ENCODE data around the gene RNF113A. TPM values are rescaled to one million over a fixed set of nuclear protein-coding genes. Genes with fewer than 3 reads are reported as not detected.

The RNF113A gene
- 15.6 TPM for total RNA-seq

DNA sequence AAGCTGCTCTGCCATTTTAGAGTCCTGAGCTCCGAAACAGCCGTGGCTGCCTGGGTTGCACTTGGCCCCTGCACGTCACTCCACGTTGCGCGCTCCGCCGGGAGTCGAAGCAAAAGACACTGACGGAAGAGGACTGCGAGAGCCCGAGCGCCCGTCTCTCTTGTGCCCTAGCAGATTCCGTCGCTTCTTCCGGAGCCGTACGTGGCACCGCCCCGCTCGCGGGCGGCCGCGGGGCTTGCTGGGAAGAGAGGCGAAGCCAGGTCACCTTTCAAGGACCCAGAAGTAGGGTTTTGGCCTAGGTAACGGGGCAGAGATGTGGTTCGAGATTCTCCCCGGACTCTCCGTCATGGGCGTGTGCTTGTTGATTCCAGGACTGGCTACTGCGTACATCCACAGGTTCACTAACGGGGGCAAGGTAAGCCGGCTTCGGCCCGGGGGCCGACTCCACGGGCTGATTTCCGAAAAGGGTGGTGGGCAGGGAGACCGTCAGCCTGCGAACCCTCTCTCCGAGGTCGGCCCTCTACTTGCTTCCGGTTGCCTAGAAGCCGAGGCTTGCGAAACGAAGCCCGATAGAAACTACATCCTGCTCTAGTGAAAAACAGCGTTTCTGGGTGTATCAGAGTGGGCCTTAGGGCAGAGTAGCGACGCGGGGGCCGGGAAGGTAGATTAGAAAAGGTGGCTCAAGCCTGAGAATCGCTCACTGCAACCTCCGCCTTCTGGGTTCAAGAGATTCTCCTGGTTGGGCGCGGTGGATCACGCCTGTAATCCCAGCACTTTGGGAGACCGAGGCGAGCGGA lies at the start of gene RNF113A, which contains the start of gene NDUFA1:
TSS of gene RNF113A (minus strand) at position 135 of the 797 bp plus-strand sequence. CDS start at position 15, 120 bp downstream.
TSS of gene NDUFA1 (plus strand) at position 234 of the 797 bp plus-strand sequence. CDS start at position 314, 80 bp downstream.

DNA sequence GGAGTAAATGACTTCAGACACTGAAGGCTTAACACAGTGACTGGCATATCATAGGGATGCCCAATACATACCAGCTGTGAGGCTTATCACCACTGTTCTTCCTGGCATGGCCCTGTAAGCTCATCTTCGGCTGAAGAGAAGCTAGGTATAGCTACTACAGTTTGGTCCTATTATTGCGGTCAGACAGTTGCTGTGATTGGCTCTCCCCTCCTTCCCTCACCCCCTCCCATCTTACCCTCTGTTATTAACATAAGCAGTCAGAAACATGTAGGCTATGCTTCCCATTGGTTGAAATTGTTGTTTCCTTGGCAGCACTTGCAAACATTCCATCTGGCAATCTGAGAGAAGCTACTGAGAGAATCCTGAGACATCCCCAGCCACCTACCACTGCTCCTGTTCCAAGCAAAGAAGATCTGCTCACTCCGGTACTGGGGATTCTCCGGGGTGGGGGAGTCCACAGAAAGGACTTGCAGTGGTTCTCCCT lies 24.4 kb upstream of the RNF113A start, which contains the start of gene AKAP14:
TSS of gene AKAP14 (plus strand) at position 51 of the 484 bp plus-strand sequence. CDS start 7,331 bp downstream, outside the sequence.

GRCh38 chrX:119852382-119853353 lies 18.9 kb downstream of the RNF113A start, which contains the start of gene UPF3B:
Gene UPF3B (minus strand): TSS chrX:119852963. CDS start chrX:119852928, 35 bp downstream.

Other genes with a start within 250 kb of the RNF113A start
- gene SEPTIN6, start 178.6 kb downstream of the RNF113A start, total RNA-seq, result 53.4 TPM
- gene SOWAHD, start 113.1 kb downstream of the RNF113A start, total RNA-seq, result 0.49 TPM
- gene RPL39, start 80.1 kb downstream of the RNF113A start, total RNA-seq, result 2,126 TPM
- gene UPF3B, start 18.8 kb downstream of the RNF113A start, total RNA-seq, result 6.5 TPM
- 22.3 TPM for gene NDUFA1, start 99 bp upstream of the RNF113A start, total RNA-seq
- not detected for gene AKAP14, start 24.2 kb upstream of the RNF113A start, total RNA-seq
- gene NKAP, start 72.0 kb upstream of the RNF113A start, total RNA-seq, result 11.0 TPM
- not detected for gene RHOXF2B, start 206.0 kb upstream of the RNF113A start, total RNA-seq
- not detected for gene RHOXF1, start 244.2 kb upstream of the RNF113A start, total RNA-seq